GOT3 (cell line): ENCODE data around the gene UBXN10.

ENCODE experiments used
- DNase-seq: peaks from one replicate; lab custom pipeline; 2025; ENCODE audit warnings: mixed read lengths; lab: John Stamatoyannopoulos, UW

The UBXN10 gene, protein sequence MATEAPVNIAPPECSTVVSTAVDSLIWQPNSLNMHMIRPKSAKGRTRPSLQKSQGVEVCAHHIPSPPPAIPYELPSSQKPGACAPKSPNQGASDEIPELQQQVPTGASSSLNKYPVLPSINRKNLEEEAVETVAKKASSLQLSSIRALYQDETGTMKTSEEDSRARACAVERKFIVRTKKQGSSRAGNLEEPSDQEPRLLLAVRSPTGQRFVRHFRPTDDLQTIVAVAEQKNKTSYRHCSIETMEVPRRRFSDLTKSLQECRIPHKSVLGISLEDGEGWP

DNA sequence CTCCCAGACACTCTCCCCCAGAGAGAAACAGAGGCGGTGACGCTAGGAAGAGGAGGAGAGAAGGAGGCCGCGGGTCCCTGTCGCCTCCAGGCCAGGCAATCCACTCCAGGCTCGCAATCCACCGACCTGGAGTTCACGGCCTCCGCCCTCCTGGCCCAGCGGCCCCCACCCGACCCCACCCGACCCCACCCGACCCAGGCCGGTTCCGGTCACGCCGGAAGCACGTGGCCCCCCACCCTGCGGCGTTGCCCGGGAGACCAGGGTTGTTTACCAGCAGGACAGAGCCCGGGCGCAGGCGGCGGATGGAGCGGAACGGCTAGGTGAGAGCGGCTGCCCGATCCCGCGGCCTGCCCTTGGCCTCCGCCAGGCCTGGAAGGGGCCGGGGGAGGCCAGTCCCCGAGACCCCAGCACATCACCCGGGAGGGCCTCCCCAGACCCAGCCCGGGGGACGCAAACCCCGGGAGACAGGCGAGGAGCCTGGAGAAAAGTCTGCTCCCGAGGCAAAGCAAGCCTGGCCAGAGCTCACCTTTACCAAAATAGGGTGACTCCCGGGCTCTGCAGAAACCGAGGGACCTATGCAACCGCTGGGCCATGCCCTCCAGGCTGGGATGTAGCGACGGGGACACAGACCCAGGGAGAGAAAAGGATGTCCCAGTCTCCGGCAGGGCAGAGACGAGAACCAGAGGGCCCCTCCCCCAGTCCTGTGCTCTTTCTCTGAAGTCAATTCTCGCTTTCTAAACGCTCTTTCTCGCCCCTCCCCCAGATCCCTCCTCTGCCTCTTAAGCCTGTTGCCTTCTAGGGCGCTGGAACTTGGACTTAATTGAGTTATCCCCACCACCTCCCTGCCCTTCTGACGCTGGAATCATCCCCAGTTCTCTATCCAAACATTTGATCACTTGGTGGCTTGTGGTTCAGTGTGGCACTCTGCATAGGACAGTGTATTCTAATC, at the start of gene UBXN10, which contains the start of gene PLA2G2C:
Gene UBXN10, plus strand, starts transcription at position 263 of the 949 bp plus-strand sequence. CDS start 4,466 bp downstream, outside the sequence.
Gene PLA2G2C, minus strand, starts transcription at position 685 of the 949 bp plus-strand sequence. CDS start 9,155 bp downstream, outside the sequence.
- DNase-seq, result no peak

DNA sequence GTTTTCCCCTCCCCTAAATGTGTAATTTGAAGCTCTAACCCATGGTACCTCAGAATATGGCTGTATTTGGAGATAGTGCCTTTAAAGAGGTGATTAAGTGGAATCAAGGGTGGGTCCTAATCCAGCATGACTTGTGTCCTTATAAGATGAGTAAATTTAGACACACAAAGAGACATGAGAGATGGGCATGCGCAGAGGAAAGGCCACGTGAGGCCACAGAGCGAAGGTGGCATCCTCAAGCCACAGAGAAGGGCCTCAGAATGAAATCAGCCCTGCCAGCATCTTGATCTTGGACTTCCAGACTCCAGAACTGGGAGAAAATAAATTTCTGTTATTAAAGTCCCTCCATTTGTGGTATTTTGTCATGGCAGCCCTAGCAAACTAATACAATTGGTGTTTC, 49.6 kb upstream of the UBXN10 start:
- no peak for DNase-seq

DNA sequence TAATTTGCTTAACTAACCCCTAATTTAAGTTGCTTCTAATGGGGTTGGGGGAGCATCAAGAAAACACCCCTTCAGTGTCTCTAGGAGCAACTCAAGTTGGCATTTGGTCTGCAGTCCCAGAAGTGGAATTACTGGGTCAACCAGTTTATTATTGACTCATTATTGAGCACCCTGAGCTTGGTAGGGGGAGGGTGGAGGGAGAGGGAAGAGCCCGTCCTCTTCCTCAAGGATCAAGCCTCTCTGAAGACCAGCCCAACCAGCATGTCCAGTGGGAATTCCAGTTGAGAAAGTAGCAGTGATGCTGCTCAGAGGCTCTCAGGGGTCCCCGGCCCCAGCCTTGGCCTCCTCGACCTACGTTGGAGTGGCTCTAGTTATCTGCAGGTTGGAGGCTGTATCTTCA, 48.8 kb upstream of the UBXN10 start:
- DNase-seq, result no peak

DNA sequence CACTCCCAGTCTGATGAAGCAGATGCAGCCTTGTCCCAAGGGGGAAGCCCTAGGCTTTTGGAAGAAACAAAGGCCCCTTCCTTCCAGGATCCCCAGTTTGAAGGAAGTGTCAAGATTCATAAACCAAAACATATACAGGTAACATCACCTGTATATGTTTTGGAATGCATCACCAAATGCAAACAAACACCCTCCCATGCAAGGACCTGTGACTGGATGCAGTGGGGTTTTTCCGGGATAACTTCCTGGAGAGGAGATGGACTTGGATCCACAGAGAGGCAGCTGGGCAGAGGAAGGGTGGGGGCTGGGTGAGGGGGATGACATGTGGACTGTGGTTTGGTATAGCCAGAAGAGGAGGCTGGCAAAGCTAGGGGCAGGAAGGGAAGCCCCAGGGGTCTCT, 48.3 kb upstream of the UBXN10 start:
- no peak for DNase-seq

DNA sequence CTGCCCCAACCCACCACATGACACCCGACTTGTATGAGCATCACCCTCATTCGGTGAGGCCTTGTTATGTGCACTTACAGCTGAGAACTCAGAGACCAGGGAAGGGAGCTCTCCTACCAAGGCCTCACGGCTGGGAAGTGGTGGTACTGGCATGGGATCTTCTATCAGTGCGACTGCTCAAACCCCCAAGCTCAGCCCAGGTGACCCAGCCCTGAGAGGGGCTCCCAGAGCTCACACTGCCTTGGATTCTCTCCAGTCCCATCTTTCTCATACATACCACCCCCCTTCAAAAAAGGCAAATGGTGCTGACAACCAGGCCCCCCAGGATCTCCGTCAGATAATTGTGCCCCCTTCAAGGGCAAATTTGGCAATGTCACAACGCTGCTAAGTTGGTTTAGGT, 47.5 kb upstream of the UBXN10 start:
- DNase-seq, result no peak

DNA sequence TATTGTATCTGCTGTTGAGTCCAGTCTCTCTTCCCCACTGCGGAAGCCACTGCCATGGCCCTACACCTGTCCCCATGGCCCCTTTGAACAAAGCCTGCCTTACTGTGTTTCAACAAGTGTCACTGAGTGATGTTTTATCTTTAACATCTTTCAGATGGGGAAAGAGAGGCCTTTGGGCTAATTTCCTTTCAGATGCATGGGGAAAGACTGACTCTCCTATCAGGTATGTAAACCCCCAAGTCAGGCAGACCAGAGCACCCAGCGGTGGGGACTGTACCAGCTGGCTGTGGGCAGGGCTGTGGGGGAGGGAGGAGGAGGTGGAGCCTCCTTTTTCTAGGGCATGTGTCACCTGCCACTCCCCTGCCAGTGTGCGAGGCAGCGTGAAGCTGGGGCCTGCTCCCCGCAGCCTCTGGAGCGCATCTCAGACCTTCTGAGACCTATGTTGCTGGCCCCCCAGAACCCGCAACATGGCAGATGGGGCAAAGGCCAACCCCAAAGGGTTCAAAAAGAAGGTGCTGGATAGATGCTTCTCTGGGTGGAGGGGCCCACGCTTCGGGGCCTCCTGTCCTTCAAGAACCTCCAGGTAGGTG, 46.8 kb upstream of the UBXN10 start, which contains the start of gene PLA2G2F:
Gene PLA2G2F, plus strand, starts transcription at position 363 of the 590 bp plus-strand sequence. Its CDS starts 105 bp downstream, at position 468.
- DNase-seq, result no peak

DNA sequence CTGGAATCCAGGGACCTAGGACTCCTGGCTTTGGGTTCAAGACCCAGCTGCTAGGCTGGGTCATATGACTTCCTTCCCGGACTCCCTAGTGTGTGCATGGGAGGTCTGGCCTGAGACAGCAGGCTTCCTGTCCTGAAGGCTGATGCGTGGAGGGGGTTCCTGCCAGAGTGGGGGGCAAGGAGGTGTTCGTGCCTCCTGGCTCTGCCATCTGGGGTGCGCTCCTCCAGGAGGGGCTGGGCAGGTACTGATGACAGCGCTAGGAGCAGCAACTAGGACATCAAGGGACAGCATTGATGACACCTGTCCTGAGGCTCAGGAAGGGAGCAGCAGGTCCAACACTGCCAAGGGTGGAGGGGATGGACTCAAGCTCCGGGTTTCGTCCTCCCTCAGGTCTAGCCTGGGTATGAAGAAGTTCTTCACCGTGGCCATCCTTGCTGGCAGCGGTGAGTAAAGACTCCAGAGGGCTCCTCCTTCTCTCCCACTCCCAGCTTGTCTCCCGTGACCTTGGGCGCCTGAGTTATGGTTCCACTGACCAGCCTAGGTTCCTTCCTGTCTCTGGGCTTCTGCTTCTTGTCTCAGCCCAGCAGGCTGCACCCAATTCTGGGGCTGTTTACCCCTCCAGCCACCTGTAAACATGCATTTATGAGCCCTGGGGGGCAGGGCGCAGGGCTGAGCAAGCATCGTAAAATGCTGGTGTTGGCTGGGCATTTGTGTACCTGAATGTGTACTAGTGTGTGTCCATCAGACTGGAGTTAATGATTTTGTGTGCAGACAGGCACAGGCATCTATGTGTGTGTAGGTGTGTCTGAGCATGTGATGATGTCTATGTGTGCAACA, 45.9 kb upstream of the UBXN10 start:
- DNase-seq, result no peak

DNA sequence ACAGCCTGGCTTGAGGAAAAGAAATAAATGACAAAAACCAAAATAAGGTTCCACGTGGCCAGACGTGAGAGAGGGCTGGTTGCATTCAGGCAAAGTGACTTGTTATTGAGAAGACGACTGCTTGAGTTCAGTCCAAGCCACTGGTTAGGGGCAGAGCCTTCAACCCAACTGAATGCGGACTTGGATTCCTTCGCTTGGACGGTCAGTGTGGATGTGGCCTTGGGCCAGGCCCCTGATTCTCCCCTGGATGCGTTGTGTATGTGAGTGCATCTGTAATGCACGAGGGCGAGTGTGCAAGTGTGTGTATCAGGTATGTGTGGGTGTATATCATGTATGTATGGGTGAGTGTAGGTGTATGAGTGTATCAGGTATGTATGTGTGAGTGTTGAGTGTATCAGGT, 44.9 kb upstream of the UBXN10 start:
- DNase-seq, result no peak

DNA sequence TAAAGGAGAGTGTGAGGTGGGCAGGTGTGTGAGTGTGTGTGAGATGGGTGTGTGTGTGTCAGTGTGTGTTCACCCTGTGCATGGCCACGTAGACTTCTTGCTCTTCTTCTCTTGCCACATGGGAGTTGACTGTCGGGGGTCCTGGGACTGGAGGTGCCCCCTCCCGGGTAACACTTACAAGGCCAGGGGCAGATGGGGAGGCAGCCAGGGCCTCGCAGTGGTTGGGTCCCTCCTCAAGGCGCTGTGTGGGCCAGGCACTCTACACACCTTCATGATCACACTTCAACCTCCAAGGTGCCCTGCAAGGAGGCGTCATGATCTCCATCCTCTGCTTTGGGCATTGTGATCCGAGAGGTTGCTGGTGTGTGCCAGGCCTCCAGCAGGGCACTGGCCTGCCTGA, 44.4 kb upstream of the UBXN10 start:
- DNase-seq, result no peak

DNA sequence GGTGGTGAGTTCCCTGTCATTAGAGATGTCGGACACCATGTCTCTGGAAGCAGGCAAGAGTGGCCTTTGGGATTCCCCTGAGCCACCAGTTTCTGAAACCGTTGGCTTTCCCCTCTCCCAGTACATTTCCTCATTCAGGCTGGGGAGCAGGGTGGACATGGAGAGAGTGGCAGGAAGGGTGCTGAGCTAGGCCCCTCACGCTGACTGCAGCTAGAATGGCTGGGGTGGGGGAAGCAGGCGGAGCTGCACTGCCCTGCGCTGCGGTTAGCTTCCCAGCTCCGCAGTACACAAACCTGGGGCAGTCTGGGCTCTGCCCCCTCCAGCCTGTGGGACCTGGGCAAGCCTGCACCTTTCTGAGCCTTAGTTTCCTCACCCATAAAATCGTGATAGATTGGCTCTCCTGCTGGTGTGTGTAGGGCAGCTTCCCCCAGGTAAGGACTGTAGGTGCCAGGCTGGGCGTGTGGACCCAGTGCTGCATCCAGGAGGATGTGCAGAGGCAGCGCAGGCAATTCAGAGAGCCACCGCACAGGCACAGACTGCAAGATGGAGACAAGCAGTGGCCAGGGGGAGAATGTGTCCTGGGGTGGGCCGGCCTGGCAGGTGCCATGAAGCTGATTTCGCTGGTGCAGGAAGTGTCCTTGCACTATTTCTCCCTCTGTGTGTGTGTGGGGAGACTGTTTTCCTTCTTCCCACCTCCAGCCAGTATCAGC, 43.7 kb upstream of the UBXN10 start:
- no peak for DNase-seq

DNA sequence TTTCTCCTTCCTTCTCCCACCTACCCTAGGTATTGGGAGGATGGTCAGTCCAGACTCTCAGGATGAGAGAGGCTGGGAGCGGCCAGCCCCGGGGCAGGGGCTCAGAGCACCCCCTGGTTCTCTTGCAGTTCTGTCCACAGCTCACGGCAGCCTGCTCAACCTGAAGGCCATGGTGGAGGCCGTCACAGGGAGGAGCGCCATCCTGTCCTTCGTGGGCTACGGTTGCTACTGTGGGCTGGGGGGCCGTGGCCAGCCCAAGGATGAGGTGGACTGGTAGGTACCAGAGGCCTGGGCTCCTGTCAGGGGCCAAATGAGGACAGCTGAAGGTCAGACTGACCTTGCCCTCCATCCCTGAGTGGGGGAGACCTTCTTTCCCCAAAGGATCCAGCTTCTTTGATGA, 42.6 kb upstream of the UBXN10 start:
- DNase-seq, result no peak

DNA sequence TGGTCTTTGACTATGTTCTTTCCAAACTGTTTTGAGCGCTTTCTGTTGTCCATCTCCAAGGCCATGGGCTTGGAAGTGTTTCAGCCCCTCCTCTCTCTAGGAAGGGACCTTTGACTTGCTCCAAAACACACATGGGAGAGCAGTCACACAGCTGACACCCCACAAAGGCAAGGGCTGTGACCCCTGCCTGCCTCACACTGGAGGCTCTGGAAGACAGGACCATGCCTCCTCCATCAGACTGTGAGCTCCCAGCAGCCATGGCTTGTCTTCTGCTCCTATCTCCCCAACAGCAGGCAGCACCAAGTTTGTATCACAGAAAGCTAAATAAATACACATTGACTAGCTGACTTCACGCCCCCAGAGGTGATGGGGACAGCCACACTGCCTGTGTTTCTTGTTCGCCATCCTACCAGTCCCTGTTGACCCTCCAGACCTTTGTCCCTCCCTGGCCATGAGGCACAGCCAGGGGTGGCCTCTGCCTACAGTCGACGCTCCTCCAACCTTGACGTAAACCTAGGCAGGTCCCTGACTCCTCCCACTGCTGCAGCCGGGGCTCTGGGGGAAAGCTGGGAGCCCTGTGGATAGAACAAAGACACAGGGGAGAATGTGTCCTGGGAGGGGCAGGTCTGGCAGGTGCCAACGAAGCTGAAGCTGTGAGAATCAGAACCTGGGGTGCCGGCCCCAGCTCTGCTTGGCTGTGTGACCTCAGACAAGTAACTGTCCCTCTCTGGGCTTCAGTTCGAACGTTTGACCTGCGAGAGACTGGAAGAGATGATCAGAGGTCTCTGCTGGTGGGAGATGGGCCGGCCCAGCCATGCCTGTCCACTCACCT, 41.9 kb upstream of the UBXN10 start:
- DNase-seq, result no peak

DNA sequence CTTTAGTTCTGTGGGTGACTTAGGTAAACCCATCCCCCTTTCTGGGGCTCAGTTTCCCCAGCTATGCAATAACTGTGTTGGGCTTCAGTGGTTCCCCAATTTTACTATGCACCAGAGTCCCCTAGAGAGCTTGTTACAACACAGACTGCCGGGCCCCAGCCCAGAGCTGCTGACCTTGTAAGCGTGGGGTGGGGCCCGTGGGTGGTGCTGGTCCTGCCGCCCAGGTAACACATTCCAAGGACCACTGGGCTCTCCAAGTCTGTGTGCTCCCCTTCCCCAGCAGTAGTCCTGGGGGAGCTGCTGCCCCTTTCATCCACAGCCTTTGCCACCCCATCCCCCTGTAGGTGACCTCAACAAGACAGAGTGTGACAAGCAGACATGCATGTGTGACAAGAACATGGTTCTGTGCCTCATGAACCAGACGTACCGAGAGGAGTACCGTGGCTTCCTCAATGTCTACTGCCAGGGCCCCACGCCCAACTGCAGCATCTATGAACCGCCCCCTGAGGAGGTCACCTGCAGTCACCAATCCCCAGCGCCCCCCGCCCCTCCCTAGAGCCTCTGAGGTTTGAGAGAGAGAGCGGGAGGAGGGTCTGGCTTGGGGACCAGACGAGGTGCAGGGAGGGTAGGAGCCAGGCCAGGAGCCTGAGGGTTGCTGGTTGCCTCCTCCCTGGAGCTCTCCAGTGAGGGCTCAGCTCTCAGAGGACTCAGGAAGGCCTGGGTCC, 37.9 kb upstream of the UBXN10 start:
- no peak for DNase-seq

DNA sequence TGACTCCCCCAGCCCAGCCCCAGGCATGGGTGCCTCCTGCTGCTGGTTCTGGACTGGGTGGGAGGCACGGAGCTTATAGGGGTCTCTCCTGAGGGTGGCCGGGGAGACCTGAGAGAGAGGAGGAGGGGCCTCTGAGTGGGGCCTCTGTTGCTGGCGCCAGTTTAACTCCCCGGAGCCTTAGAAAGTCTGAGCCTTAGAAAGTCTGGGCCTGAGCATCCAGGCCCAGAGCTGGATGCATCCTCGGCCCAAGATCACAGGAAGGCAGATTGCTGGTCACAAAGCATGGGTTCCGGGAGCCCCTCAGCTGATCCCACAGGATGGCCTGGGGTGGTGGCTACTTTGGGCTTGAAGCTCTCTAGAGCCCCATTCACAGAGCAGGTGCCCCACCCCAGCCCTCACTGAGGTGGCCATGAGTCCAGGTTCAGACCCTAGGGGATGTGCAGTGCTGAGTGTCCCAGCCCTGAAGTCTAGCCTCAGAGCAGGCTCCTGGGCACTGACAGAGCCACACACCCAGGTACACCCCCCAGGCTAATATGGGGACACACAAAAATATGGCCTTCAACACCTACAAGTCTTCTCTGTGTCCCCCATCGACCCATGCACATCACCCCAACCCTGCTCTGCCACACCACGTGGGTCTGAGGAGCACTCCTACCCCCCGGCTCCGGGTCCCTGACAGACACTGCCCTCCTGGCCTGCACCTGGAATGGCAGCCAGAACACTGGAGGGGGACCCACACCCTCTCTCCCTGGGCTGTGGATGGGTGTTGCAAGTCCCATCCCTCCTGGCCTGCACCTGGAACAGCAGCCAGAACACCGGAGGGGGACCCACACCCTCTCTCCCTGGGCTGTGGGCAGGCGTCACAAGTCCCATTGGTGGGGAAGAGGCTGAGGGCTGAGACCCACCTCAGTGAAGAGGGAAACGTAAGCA, 37.1 kb upstream of the UBXN10 start:
- no peak for DNase-seq

DNA sequence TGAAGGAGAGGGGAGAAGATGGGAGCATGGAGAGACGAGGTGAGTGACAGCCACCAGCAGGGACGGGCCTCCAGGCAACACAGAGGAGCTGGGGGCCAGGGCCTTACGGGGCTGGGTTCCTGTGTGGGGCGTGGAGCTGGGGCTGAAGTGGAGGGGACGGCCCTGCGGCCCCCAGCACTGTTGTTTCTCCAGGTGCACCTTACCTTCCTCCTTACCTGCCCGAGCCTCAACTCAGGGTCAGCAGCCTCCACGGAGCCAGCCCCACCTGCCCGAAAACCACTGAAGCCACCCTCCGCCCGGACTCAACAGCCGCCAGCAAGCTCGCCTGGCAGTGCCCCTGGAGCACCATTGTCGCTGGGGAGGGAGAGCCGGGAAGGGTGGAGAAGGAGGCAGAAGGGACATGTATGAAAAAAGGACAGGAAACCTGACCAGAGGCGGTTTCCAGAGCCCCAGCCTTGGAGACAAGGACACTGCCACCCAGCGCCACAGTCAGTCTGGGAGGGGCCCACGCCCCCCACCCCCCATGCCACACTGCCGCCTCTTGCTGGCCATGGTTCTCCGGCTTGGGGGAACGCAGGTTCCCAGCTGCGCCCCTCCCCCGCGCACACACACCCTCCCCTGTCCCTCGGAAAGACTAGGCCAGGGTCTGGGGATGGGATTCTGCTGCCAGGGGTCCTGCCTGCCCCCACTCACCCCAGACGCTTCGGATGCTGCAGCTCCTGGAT, 36.1 kb upstream of the UBXN10 start:
- DNase-seq, result no peak

DNA sequence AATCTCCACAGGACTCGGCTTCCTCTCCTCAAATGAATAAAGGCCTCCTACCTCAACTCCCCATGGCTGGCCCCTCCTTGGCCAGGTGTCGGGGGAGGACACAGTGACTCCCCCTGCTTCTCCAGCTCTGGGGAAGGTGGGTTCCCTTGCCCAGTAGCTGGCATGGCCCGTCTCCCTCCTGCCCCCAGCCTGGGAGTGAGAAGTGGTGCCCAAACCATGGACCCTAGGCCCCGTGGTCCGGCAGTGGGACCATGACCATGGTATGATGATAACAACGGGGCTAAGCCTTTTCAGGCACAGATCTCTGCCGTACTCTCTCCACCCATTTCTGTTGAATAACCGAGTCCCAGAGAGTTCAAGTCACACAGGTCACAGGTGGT, 35.6 kb upstream of the UBXN10 start:
- DNase-seq, result no peak

DNA sequence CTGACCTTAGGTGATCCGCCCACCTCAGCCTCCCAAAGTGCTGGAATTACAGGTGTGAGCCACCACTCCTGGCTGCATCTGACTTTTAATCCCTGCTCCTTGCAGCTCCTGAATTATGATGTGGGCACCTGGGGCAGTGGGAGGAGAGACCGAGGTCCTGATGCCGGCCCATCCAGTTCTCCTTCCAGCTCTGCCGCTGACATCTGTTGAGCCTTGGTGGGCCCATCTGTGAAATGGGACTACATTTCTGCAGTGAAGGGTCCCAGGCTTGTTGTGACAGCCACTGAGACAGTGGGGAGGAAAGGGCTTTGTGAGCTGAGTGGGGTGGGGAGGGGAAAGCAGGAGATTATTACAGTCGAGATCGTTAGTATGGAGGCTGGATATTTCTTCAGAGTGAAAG, 34.9 kb upstream of the UBXN10 start:
- DNase-seq, result no peak
